WTC11 (cell line): ENCODE measurements around the gene KDM3B.

Source experiments
- TF ChIP-seq, protein P1 (sequence below): sonication (generic); formaldehyde crosslinking; conservative IDR thresholded peaks from 2 replicates; pipeline ENCODE4 v1.8.1; 2022; ENCODE audit warnings: mild to moderate bottlenecking, missing genetic modification reagents
- TF ChIP-seq, protein P2 (sequence below): sonication (generic); formaldehyde crosslinking; conservative IDR thresholded peaks from 2 replicates; pipeline ENCODE4 v1.8.1; 2023; ENCODE audit warnings: mild to moderate bottlenecking, low read depth, missing genetic modification reagents, moderate library complexity
- TF ChIP-seq, protein P3 (sequence below): fragments of 200-600 bp; IDR thresholded peaks from 2 replicates; pipeline ENCODE4 v1.8.0; 2022; ENCODE audit warnings: antibody characterized with exemption
- TF ChIP-seq, protein P4 (sequence below): sonication (generic); formaldehyde crosslinking; IDR thresholded peaks from 2 replicates; pipeline ENCODE4 v1.8.1; 2023; ENCODE audit warnings: mild to moderate bottlenecking, missing genetic modification reagents, borderline replicate concordance

DNA sequence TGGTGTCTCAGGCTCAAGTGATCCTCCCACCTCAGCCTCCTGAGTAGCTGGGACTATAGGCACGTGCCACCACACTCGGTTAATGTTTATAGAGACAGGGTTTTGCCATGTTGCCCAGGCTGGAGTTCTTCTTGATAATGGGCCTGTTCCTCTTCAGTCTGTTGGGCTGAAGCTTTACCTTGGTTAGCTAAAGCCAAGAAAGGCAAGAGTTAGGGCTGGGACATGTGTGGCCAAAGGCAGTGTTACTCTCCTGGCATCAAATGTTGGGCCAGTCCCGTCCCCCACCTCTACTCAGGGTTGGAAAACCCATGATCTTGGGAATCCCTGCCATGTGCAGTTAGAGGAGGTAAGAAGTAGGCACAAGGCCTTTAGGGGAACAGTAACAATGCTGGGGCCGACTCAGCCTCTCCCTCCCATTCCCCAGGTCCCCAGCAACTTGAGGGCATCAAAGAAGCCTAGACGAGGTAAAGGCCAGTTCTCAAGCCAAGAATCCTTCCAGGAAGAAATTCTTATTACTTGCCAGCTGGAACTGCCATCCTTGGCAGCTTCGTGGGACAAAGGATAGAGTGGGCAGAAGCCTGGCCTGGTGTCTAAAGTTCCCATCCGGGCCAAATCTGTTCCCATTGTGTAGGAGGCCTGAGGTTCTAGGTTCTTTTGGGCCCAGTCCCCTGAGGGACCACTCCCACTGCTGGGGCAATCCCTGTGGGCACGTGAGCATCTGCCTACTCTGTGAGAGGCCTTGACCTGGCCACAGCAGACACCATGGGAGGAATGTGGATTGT, 117.2 kb downstream of the KDM3B start:
- TF ChIP-seq, protein P1, sequence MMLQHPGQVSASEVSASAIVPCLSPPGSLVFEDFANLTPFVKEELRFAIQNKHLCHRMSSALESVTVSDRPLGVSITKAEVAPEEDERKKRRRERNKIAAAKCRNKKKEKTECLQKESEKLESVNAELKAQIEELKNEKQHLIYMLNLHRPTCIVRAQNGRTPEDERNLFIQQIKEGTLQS (CRISPR knock-in tag) = no peak
- TF ChIP-seq, protein P2, sequence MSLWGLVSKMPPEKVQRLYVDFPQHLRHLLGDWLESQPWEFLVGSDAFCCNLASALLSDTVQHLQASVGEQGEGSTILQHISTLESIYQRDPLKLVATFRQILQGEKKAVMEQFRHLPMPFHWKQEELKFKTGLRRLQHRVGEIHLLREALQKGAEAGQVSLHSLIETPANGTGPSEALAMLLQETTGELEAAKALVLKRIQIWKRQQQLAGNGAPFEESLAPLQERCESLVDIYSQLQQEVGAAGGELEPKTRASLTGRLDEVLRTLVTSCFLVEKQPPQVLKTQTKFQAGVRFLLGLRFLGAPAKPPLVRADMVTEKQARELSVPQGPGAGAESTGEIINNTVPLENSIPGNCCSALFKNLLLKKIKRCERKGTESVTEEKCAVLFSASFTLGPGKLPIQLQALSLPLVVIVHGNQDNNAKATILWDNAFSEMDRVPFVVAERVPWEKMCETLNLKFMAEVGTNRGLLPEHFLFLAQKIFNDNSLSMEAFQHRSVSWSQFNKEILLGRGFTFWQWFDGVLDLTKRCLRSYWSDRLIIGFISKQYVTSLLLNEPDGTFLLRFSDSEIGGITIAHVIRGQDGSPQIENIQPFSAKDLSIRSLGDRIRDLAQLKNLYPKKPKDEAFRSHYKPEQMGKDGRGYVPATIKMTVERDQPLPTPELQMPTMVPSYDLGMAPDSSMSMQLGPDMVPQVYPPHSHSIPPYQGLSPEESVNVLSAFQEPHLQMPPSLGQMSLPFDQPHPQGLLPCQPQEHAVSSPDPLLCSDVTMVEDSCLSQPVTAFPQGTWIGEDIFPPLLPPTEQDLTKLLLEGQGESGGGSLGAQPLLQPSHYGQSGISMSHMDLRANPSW (CRISPR knock-in tag) = no peak
- TF ChIP-seq, protein P3, sequence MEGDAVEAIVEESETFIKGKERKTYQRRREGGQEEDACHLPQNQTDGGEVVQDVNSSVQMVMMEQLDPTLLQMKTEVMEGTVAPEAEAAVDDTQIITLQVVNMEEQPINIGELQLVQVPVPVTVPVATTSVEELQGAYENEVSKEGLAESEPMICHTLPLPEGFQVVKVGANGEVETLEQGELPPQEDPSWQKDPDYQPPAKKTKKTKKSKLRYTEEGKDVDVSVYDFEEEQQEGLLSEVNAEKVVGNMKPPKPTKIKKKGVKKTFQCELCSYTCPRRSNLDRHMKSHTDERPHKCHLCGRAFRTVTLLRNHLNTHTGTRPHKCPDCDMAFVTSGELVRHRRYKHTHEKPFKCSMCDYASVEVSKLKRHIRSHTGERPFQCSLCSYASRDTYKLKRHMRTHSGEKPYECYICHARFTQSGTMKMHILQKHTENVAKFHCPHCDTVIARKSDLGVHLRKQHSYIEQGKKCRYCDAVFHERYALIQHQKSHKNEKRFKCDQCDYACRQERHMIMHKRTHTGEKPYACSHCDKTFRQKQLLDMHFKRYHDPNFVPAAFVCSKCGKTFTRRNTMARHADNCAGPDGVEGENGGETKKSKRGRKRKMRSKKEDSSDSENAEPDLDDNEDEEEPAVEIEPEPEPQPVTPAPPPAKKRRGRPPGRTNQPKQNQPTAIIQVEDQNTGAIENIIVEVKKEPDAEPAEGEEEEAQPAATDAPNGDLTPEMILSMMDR = no peak
- TF ChIP-seq, protein P4, sequence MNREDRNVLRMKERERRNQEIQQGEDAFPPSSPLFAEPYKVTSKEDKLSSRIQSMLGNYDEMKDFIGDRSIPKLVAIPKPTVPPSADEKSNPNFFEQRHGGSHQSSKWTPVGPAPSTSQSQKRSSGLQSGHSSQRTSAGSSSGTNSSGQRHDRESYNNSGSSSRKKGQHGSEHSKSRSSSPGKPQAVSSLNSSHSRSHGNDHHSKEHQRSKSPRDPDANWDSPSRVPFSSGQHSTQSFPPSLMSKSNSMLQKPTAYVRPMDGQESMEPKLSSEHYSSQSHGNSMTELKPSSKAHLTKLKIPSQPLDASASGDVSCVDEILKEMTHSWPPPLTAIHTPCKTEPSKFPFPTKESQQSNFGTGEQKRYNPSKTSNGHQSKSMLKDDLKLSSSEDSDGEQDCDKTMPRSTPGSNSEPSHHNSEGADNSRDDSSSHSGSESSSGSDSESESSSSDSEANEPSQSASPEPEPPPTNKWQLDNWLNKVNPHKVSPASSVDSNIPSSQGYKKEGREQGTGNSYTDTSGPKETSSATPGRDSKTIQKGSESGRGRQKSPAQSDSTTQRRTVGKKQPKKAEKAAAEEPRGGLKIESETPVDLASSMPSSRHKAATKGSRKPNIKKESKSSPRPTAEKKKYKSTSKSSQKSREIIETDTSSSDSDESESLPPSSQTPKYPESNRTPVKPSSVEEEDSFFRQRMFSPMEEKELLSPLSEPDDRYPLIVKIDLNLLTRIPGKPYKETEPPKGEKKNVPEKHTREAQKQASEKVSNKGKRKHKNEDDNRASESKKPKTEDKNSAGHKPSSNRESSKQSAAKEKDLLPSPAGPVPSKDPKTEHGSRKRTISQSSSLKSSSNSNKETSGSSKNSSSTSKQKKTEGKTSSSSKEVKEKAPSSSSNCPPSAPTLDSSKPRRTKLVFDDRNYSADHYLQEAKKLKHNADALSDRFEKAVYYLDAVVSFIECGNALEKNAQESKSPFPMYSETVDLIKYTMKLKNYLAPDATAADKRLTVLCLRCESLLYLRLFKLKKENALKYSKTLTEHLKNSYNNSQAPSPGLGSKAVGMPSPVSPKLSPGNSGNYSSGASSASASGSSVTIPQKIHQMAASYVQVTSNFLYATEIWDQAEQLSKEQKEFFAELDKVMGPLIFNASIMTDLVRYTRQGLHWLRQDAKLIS (CRISPR knock-in tag) = no peak
